ENCODE measurements around the gene SCN2A.

The SCN2A gene

GRCh38 chr2:165239230-165239629, at the start of gene SCN2A:
Gene SCN2A (plus strand): TSS chr2:165239414. CDS start chr2:165295824, 56,410 bp downstream.
- DNase-seq: no peak

- no peak for DNase-seq
Observed at GRCh38 chr2:165191096-165191728, 48.0 kb upstream of the SCN2A start.

GRCh38 chr2:165192729-165193128, 46.5 kb upstream of the SCN2A start:
- no peak for DNase-seq

GRCh38 chr2:165193178-165193777, 45.9 kb upstream of the SCN2A start:
- no peak for DNase-seq

GRCh38 chr2:165196411-165196810, 42.8 kb upstream of the SCN2A start:
- DNase-seq: no peak

GRCh38 chr2:165197346-165197745, 41.9 kb upstream of the SCN2A start:
- no peak for DNase-seq

- no peak for DNase-seq
Observed at GRCh38 chr2:165198181-165198580, 41.0 kb upstream of the SCN2A start.

GRCh38 chr2:165202239-165202638, 37.0 kb upstream of the SCN2A start:
- DNase-seq: no peak

GRCh38 chr2:165203689-165204559, 35.3 kb upstream of the SCN2A start, which contains the start of gene SCN3A:
Gene SCN3A (minus strand): TSS chr2:165204050. CDS start chr2:165176394, 27,656 bp downstream.
- DNase-seq: peak in 1 of 2 donors; percentile 2

- no peak for DNase-seq
Observed at GRCh38 chr2:165205865-165206264, 33.3 kb upstream of the SCN2A start.

GRCh38 chr2:165208094-165208493, 31.1 kb upstream of the SCN2A start:
- DNase-seq: no peak

- no peak for DNase-seq
Observed at GRCh38 chr2:165214093-165214492, 25.1 kb upstream of the SCN2A start.

GRCh38 chr2:165219481-165219880, 19.7 kb upstream of the SCN2A start:
- no peak for DNase-seq

- DNase-seq: no peak
Observed at GRCh38 chr2:165224941-165225340, 14.3 kb upstream of the SCN2A start.

GRCh38 chr2:165227571-165227970, 11.6 kb upstream of the SCN2A start:
- no peak for DNase-seq

GRCh38 chr2:165237056-165237455, 2.2 kb upstream of the SCN2A start:
- no peak for DNase-seq

- no peak for DNase-seq
Observed at GRCh38 chr2:165238295-165238694, 919 bp upstream of the SCN2A start.

GRCh38 chr2:165239856-165240515, 772 bp downstream of the SCN2A start:
- no peak for DNase-seq

GRCh38 chr2:165240916-165241315, 1.7 kb downstream of the SCN2A start:
- no peak for DNase-seq

GRCh38 chr2:165245081-165245793, 6.0 kb downstream of the SCN2A start:
- no peak for DNase-seq

GRCh38 chr2:165248238-165248637, 9.0 kb downstream of the SCN2A start:
- DNase-seq: no peak

GRCh38 chr2:165251366-165251765, 12.2 kb downstream of the SCN2A start:
- DNase-seq: no peak

- no peak for DNase-seq
Observed at GRCh38 chr2:165253178-165253577, 14.0 kb downstream of the SCN2A start.
